Erythroblast (primary cell): Measurements from ENCODE around the gene SMOC1.

ENCODE experiments used
- DNase-seq, 2 experiments: peaks; one replicate each; lab custom pipeline; 2025; lab: John Stamatoyannopoulos, UW
- GATA1 ChIP-seq: IDR thresholded peaks from 2 replicates; pipeline ENCODE4 v1.6.1; 2011; ENCODE audit warnings: low read depth, mild to moderate bottlenecking, control low read depth, low read length, moderate library complexity
- POLR2A ChIP-seq: IDR thresholded peaks from 2 replicates; pipeline ENCODE4 v1.6.1; 2011; ENCODE audit warnings: mild to moderate bottlenecking, low read length

The SMOC1 gene, protein sequence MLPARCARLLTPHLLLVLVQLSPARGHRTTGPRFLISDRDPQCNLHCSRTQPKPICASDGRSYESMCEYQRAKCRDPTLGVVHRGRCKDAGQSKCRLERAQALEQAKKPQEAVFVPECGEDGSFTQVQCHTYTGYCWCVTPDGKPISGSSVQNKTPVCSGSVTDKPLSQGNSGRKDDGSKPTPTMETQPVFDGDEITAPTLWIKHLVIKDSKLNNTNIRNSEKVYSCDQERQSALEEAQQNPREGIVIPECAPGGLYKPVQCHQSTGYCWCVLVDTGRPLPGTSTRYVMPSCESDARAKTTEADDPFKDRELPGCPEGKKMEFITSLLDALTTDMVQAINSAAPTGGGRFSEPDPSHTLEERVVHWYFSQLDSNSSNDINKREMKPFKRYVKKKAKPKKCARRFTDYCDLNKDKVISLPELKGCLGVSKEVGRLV

GRCh38 chr14:69879175-69880043 is at the start of gene SMOC1:
SMOC1 (plus strand) TSS chr14:69879416; CDS start chr14:69879679, 263 bp downstream.
- no peak for TF ChIP-seq GATA1
- no peak for TF ChIP-seq POLR2A
- DNase-seq = no peak

DNA sequence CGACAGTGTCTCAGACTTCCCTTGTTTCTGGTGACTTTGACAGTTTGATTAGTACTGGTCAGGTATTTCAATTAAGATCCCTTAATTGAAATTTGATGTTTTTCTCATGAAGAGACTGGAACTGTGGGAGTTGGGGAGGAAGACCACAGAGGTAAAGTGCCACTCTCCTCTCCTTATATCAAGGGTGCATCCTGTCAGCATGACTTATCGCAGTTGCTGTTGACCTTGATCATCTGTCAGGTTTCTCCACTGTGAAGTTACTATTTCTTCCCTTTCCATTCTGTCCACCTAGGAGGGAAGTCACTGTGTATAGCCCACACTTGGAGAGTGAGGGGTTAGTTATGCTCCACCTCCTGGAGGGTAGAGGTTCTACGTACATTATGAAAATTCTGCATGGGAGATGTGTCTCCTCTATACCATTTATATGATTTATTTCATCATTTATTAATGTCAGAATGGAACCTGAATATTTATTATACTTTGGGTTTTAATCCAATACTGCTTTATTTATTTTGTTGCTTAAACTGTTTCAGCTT is 40.3 kb upstream of the SMOC1 start:
- no peak for TF ChIP-seq POLR2A
- TF ChIP-seq GATA1 = no peak
- DNase-seq = no peak

- no peak for DNase-seq
- TF ChIP-seq POLR2A (no peak), GATA1 (no peak)
These were observed 39.6 kb upstream of the SMOC1 start for GRCh38 chr14:69839661-69840060.

GRCh38 chr14:69841656-69842055 is 37.6 kb upstream of the SMOC1 start:
- DNase-seq = no peak
- TF ChIP-seq GATA1 (no peak), POLR2A (no peak)

- no peak for DNase-seq
- TF ChIP-seq GATA1 = no peak
- TF ChIP-seq POLR2A = no peak
These were observed 36.4 kb upstream of the SMOC1 start for GRCh38 chr14:69842686-69843420.

GRCh38 chr14:69844171-69844570 is 35.0 kb upstream of the SMOC1 start:
- TF ChIP-seq GATA1 = no peak
- TF ChIP-seq POLR2A = no peak
- DNase-seq = no peak

GRCh38 chr14:69845050-69845581 is 34.1 kb upstream of the SMOC1 start:
- DNase-seq = no peak
- TF ChIP-seq GATA1 (no peak), POLR2A (no peak)

DNA sequence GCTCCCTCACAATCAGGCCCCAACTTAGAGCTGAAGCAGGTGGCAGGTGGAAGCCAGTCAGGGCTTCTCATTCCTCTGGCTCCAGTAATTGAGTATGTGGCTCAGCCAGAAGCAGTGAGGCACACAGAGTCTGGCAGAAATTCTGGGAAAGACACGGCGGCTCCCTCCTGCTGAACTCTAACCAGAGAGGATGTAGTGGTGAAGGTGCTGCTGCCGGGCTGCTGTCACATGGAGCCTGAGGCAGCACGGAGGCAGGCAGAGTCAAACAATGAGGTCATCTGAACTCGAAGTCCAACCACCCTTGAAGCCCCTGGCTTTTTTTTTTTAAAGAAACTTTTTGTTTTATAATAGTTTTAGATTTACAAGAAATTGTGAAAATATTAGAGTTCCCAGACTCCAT is 33.4 kb upstream of the SMOC1 start:
- no peak for TF ChIP-seq POLR2A
- no peak for TF ChIP-seq GATA1
- no peak for DNase-seq

GRCh38 chr14:69848156-69848555 is 31.1 kb upstream of the SMOC1 start:
- DNase-seq = no peak
- no peak for TF ChIP-seq GATA1
- TF ChIP-seq POLR2A = no peak

GRCh38 chr14:69848903-69849391 is 30.3 kb upstream of the SMOC1 start:
- no peak for TF ChIP-seq POLR2A
- TF ChIP-seq GATA1 = no peak

GRCh38 chr14:69850086-69850735 is 29.0 kb upstream of the SMOC1 start:
- no peak for DNase-seq
- TF ChIP-seq GATA1 = no peak
- TF ChIP-seq POLR2A = no peak

More at GRCh38 chr14:69848903-69849391, 30.3 kb upstream of the SMOC1 start:
- no peak for DNase-seq

DNA sequence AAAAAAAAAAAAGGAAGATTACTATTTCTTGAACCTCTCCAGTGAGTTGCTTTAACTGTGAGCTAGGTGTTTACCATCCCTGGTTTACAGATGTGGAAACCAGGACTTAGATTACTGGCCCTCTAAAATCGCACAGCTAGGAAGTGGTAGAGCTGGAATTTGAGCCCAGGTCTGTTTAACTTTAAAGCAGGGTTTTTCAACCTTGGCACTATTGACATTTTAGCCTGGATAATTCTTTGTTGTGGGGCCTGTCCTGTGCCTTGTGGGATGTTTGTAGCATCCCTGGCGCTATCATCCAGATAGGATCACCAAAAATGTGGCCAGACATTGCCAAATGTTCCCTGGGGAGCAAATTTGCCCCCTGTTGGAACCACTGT is 28.5 kb upstream of the SMOC1 start:
- no peak for TF ChIP-seq POLR2A
- no peak for TF ChIP-seq GATA1
- no peak for DNase-seq
